Measurements from ENCODE around the gene AIG1. TPM values are rescaled to one million over a fixed set of nuclear protein-coding genes. Genes with fewer than 3 reads are reported as not detected.
"Not testable (repeated sequence)": the region's sequence is repeated elsewhere in the genome, so short reads cannot be mapped to it uniquely, and the experiment has no call there.

Gene AIG1
- total RNA-seq, 1 experiment from 2014 or later: 6.8 TPM

- no peaks in the 10 kb centered on the region for H3K9me3 ChIP-seq (replicated peaks)
- no peaks in the 10 kb centered on the region for H3K27me3 ChIP-seq
- no peak overlapping the region for H3K27ac ChIP-seq
- no peaks in the 10 kb centered on the region for H3K4me1 ChIP-seq
- H3K4me3 ChIP-seq: no peak overlapping the region
- peak in 1 of 2 experiments; percentile 10 for DNase-seq
- H3K36me3 ChIP-seq: no peaks in the 10 kb centered on the region
Observed at GRCh38 chr6:143236151-143236798, 175.6 kb downstream of the AIG1 start.

- no peak for DNase-seq
- Histone ChIP-seq H3K27me3 (no peaks in the 10 kb centered on the region), H3K36me3 (no peaks in the 10 kb centered on the region), H3K4me1 (no peaks in the 10 kb centered on the region), H3K4me3 (no peak overlapping the region), H3K9me3 (replicated peaks) (no peaks in the 10 kb centered on the region), H3K27ac (no peak overlapping the region)
Observed at GRCh38 chr6:143238306-143238705, 177.6 kb downstream of the AIG1 start.

GRCh38 chr6:143241111-143241510 lies 180.4 kb downstream of the AIG1 start:
- H3K27ac ChIP-seq: no peak overlapping the region
- H3K4me1 ChIP-seq: no peaks in the 10 kb centered on the region
- no peak for DNase-seq
- H3K9me3 ChIP-seq (replicated peaks): no peaks in the 10 kb centered on the region
- H3K4me3 ChIP-seq: no peak overlapping the region
- H3K27me3 ChIP-seq: no peaks in the 10 kb centered on the region
- H3K36me3 ChIP-seq: no peaks in the 10 kb centered on the region

GRCh38 chr6:143241911-143242310 lies 181.2 kb downstream of the AIG1 start:
- Histone ChIP-seq H3K4me1 (no peaks in the 10 kb centered on the region), H3K4me3 (no peak overlapping the region), H3K27me3 (no peaks in the 10 kb centered on the region), H3K27ac (no peak overlapping the region), H3K9me3 (replicated peaks) (no peaks in the 10 kb centered on the region), H3K36me3 (no peaks in the 10 kb centered on the region)
- no peak for DNase-seq

GRCh38 chr6:143243786-143244185 lies 183.1 kb downstream of the AIG1 start:
- H3K4me1 ChIP-seq: no peaks in the 10 kb centered on the region
- no peak overlapping the region for H3K27ac ChIP-seq
- H3K4me3 ChIP-seq: no peak overlapping the region
- no peak for DNase-seq
- no peaks in the 10 kb centered on the region for H3K27me3 ChIP-seq
- H3K36me3 ChIP-seq: no peaks in the 10 kb centered on the region
- H3K9me3 ChIP-seq (replicated peaks): no peaks in the 10 kb centered on the region

GRCh38 chr6:143245656-143246055 lies 185.0 kb downstream of the AIG1 start:
- Histone ChIP-seq H3K4me1 (no peaks in the 10 kb centered on the region), H3K27ac (no peak overlapping the region), H3K27me3 (no peaks in the 10 kb centered on the region), H3K36me3 (no peaks in the 10 kb centered on the region), H3K9me3 (replicated peaks) (no peaks in the 10 kb centered on the region), H3K4me3 (no peak overlapping the region)
- no peak for DNase-seq

GRCh38 chr6:143246166-143246775 lies 185.6 kb downstream of the AIG1 start:
- not testable (repeated sequence) for H3K27ac ChIP-seq; H3K9me3 ChIP-seq (replicated peaks); DNase-seq; H3K36me3 ChIP-seq; H3K27me3 ChIP-seq; H3K4me1 ChIP-seq; H3K4me3 ChIP-seq

- no peaks in the 10 kb centered on the region for H3K36me3 ChIP-seq
- no peaks in the 10 kb centered on the region for H3K9me3 ChIP-seq (replicated peaks)
- H3K27me3 ChIP-seq: no peaks in the 10 kb centered on the region
- no peak overlapping the region for H3K27ac ChIP-seq
- no peak overlapping the region for H3K4me3 ChIP-seq
- no peaks in the 10 kb centered on the region for H3K4me1 ChIP-seq
- DNase-seq: no peak
Observed at GRCh38 chr6:143247586-143247985, 186.9 kb downstream of the AIG1 start.

GRCh38 chr6:143248359-143248758 lies 187.7 kb downstream of the AIG1 start:
- no peak for DNase-seq
- Histone ChIP-seq H3K36me3 (no peaks in the 10 kb centered on the region), H3K9me3 (replicated peaks) (no peaks in the 10 kb centered on the region), H3K27ac (no peak overlapping the region), H3K27me3 (no peaks in the 10 kb centered on the region), H3K4me3 (no peak overlapping the region), H3K4me1 (no peaks in the 10 kb centered on the region)

GRCh38 chr6:143251288-143251687 lies 190.6 kb downstream of the AIG1 start:
- no peaks in the 10 kb centered on the region for H3K27me3 ChIP-seq
- H3K4me3 ChIP-seq: no peak overlapping the region
- H3K9me3 ChIP-seq (replicated peaks): no peaks in the 10 kb centered on the region
- no peak for DNase-seq
- H3K27ac ChIP-seq: no peak overlapping the region
- no peaks in the 10 kb centered on the region for H3K4me1 ChIP-seq
- no peaks in the 10 kb centered on the region for H3K36me3 ChIP-seq

- no peak for DNase-seq
- no peaks in the 10 kb centered on the region for H3K9me3 ChIP-seq (replicated peaks)
- no peak overlapping the region for H3K27ac ChIP-seq
- H3K27me3 ChIP-seq: no peaks in the 10 kb centered on the region
- no peak overlapping the region for H3K4me3 ChIP-seq
- H3K4me1 ChIP-seq: no peaks in the 10 kb centered on the region
- no peaks in the 10 kb centered on the region for H3K36me3 ChIP-seq
Observed at GRCh38 chr6:143252961-143253360, 192.3 kb downstream of the AIG1 start.

GRCh38 chr6:143253586-143253985 lies 192.9 kb downstream of the AIG1 start:
- Histone ChIP-seq H3K9me3 (replicated peaks) (no peaks in the 10 kb centered on the region), H3K27me3 (no peaks in the 10 kb centered on the region), H3K4me3 (no peak overlapping the region), H3K27ac (no peak overlapping the region), H3K4me1 (no peaks in the 10 kb centered on the region), H3K36me3 (no peaks in the 10 kb centered on the region)
- DNase-seq: no peak

GRCh38 chr6:143258945-143259344 lies 198.3 kb downstream of the AIG1 start:
- no peaks in the 10 kb centered on the region for H3K4me1 ChIP-seq
- H3K36me3 ChIP-seq: no peaks in the 10 kb centered on the region
- no peak for DNase-seq
- H3K27ac ChIP-seq: no peak overlapping the region
- H3K4me3 ChIP-seq: no peak overlapping the region
- H3K9me3 ChIP-seq (replicated peaks): no peaks in the 10 kb centered on the region
- no peaks in the 10 kb centered on the region for H3K27me3 ChIP-seq

- H3K4me3 ChIP-seq: no peak overlapping the region
- no peak for DNase-seq
- H3K9me3 ChIP-seq (replicated peaks): no peaks in the 10 kb centered on the region
Observed at GRCh38 chr6:143260857-143261256, 200.2 kb downstream of the AIG1 start.

GRCh38 chr6:143261899-143262436 lies 201.3 kb downstream of the AIG1 start:
- H3K9me3 ChIP-seq (replicated peaks): no peaks in the 10 kb centered on the region
- no peaks in the 10 kb centered on the region for H3K27me3 ChIP-seq
- no peak overlapping the region for H3K27ac ChIP-seq
- no peak overlapping the region for H3K4me3 ChIP-seq
- DNase-seq: no peak
- no peaks in the 10 kb centered on the region for H3K36me3 ChIP-seq
- H3K4me1 ChIP-seq: peaks cover 6% of the 10 kb centered on the region

More at GRCh38 chr6:143260857-143261256, 200.2 kb downstream of the AIG1 start:
- Histone ChIP-seq H3K4me1 (peaks cover 6% of the 10 kb centered on the region), H3K27ac (no peak overlapping the region), H3K27me3 (no peaks in the 10 kb centered on the region), H3K36me3 (no peaks in the 10 kb centered on the region)

- Histone ChIP-seq H3K4me3 (no peak overlapping the region), H3K36me3 (no peaks in the 10 kb centered on the region), H3K27me3 (no peaks in the 10 kb centered on the region), H3K9me3 (replicated peaks) (no peaks in the 10 kb centered on the region), H3K27ac (no peak overlapping the region), H3K4me1 (peaks cover 6% of the 10 kb centered on the region)
- DNase-seq: no peak
Observed at GRCh38 chr6:143262859-143263258, 202.2 kb downstream of the AIG1 start.
